T-helper 2 cell treated with Interferon-gamma antibody and Interleukin-4, amounts not matched to agents 5 μg/mL and 100 μg/mL, for 36 hours (primary cell): Measurements from ENCODE around the gene RACGAP1.

Experiments
- DNase-seq: peaks from one replicate; pipeline ENCODE4 v3.0.0; 2021; ENCODE audit warnings: low spot score
- H3K27ac Mint-ChIP-seq: one replicate; pipeline ENCODE4 v1.8.0; 2021; ENCODE audit warnings: mild to moderate bottlenecking, mixed read lengths
- H3K27me3 Mint-ChIP-seq: one replicate; pipeline ENCODE4 v1.8.0; 2021; ENCODE audit warnings: low read depth, mixed read lengths
- H3K36me3 Mint-ChIP-seq: one replicate; pipeline ENCODE4 v1.8.0; 2021; ENCODE audit warnings: low read depth, mixed read lengths
- H3K4me1 Mint-ChIP-seq: one replicate; pipeline ENCODE4 v1.8.0; 2021; ENCODE audit warnings: low read depth, mixed read lengths
- H3K4me3 Mint-ChIP-seq: one replicate; pipeline ENCODE4 v1.8.0; 2022; ENCODE audit warnings: mild to moderate bottlenecking, moderate library complexity, mixed read lengths
- H3K9me3 Mint-ChIP-seq: one replicate; pipeline ENCODE4 v1.8.0; 2021; ENCODE audit warnings: mixed read lengths

RACGAP1 gene

DNA sequence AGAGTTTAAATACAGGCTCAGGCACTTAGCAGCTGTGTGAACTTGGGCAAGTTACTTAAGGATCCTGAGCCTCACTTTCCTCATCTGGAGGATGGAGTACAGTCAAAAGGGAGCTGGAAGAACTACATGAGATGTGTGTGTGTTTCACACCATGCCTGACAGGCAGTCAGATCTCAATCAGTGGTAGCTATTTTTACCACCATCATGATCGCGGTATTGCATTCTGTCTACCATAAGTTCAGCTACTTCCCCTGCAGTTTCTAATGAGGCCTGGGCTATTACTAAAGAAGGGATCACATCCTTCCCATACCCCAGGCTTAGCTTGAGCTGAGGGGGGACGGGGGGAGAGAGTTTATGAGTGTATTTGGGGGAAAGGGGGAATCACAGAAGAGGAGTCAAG, 45.5 kb downstream of the RACGAP1 start:
- Mint-ChIP-seq H3K27me3 (no peaks in the 10 kb centered on the region), H3K9me3 (no peaks in the 10 kb centered on the region), H3K4me1 (peaks cover 2% of the 10 kb centered on the region), H3K4me3 (no peak overlapping the region), H3K27ac (no peak overlapping the region), H3K36me3 (no peaks in the 10 kb centered on the region)
- no peak for DNase-seq

- DNase-seq: no peak
- Mint-ChIP-seq H3K27ac (no peak overlapping the region), H3K4me3 (no peak overlapping the region), H3K27me3 (no peaks in the 10 kb centered on the region), H3K36me3 (no peaks in the 10 kb centered on the region), H3K9me3 (no peaks in the 10 kb centered on the region), H3K4me1 (no peaks in the 10 kb centered on the region)
These were observed 46.2 kb downstream of the RACGAP1 start for GRCh38 chr12:49979016-49979586.

GRCh38 chr12:49978125-49978524, 47.2 kb downstream of the RACGAP1 start:
- H3K4me1 Mint-ChIP-seq: no peaks in the 10 kb centered on the region
- no peaks in the 10 kb centered on the region for H3K36me3 Mint-ChIP-seq
- H3K4me3 Mint-ChIP-seq: no peak overlapping the region
- H3K9me3 Mint-ChIP-seq: no peaks in the 10 kb centered on the region
- H3K27me3 Mint-ChIP-seq: no peaks in the 10 kb centered on the region
- no peak overlapping the region for H3K27ac Mint-ChIP-seq
- DNase-seq: no peak

- DNase-seq: no peak
- no peaks in the 10 kb centered on the region for H3K36me3 Mint-ChIP-seq
- no peak overlapping the region for H3K4me3 Mint-ChIP-seq
- no peaks in the 10 kb centered on the region for H3K9me3 Mint-ChIP-seq
- no peaks in the 10 kb centered on the region for H3K27me3 Mint-ChIP-seq
- H3K4me1 Mint-ChIP-seq: no peaks in the 10 kb centered on the region
- no peak overlapping the region for H3K27ac Mint-ChIP-seq
These were observed 48.7 kb downstream of the RACGAP1 start for GRCh38 chr12:49976557-49976956.

- no peaks in the 10 kb centered on the region for H3K9me3 Mint-ChIP-seq
- DNase-seq: no peak
- H3K27ac Mint-ChIP-seq: no peak overlapping the region
- H3K4me3 Mint-ChIP-seq: no peak overlapping the region
- H3K36me3 Mint-ChIP-seq: no peaks in the 10 kb centered on the region
- no peaks in the 10 kb centered on the region for H3K4me1 Mint-ChIP-seq
- no peaks in the 10 kb centered on the region for H3K27me3 Mint-ChIP-seq
These were observed 50.0 kb downstream of the RACGAP1 start for GRCh38 chr12:49975318-49975761.

DNA sequence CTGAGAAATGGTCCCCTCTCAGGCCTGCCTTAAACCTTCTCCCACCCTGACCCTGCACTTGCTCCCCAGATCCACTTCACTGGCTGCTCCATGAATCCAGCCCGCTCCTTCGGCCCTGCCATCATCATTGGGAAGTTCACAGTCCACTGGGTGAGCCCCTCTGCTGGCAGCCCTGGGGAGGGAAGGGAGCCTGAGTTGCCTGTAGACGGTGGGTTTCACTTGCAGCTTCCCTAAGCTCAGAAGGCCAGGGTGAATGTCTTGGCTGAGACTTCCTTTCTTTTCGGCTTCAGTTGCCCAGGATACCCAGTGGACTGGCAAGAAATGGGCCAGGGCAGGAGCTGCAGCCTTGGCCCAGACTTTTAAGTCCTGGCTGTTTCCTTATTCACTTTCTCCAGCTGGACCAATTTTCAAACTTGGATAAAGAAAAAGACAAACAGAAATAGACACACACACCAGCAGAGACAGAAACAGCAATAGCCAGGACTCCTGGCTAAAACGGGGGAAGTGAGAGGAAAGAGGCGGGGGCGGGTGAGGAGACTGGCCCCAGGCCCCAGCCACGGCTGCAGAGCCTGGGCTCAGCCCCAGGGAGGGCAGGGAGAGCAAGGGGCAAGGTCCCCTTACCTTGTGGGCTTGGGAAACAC, 50.5 kb downstream of the RACGAP1 start:
- Mint-ChIP-seq H3K36me3 (no peaks in the 10 kb centered on the region), H3K4me1 (no peaks in the 10 kb centered on the region), H3K4me3 (no peak overlapping the region), H3K9me3 (no peaks in the 10 kb centered on the region), H3K27ac (no peak overlapping the region), H3K27me3 (no peaks in the 10 kb centered on the region)
- DNase-seq: no peak

- Mint-ChIP-seq H3K9me3 (no peaks in the 10 kb centered on the region), H3K27me3 (no peaks in the 10 kb centered on the region), H3K4me3 (no peak overlapping the region), H3K36me3 (no peaks in the 10 kb centered on the region), H3K4me1 (no peaks in the 10 kb centered on the region), H3K27ac (no peak overlapping the region)
- DNase-seq: no peak
These were observed 51.0 kb downstream of the RACGAP1 start for GRCh38 chr12:49974231-49974675.

- Mint-ChIP-seq H3K36me3 (no peaks in the 10 kb centered on the region), H3K27me3 (no peaks in the 10 kb centered on the region), H3K4me1 (no peaks in the 10 kb centered on the region), H3K4me3 (no peak overlapping the region), H3K9me3 (no peaks in the 10 kb centered on the region), H3K27ac (no peak overlapping the region)
- DNase-seq: no peak
These were observed 51.9 kb downstream of the RACGAP1 start for GRCh38 chr12:49973361-49973830.

GRCh38 chr12:49972641-49973360, 52.5 kb downstream of the RACGAP1 start, which contains the start of gene AQP6:
Gene AQP6, plus strand, starts transcription at chr12:49972947. Its CDS starts 227 bp downstream, at chr12:49973174.
- Mint-ChIP-seq H3K36me3 (no peaks in the 10 kb centered on the region), H3K27ac (no peak within 1 kb of the TSS), H3K4me1 (no peaks in the 10 kb centered on the region), H3K27me3 (no peaks in the 10 kb centered on the region), H3K4me3 (no peak within 1 kb of the TSS), H3K9me3 (no peaks in the 10 kb centered on the region)
- DNase-seq: no peak

GRCh38 chr12:49972129-49972528, 53.2 kb downstream of the RACGAP1 start:
- Mint-ChIP-seq H3K9me3 (no peaks in the 10 kb centered on the region), H3K4me3 (no peak overlapping the region), H3K36me3 (no peaks in the 10 kb centered on the region), H3K27me3 (no peaks in the 10 kb centered on the region), H3K27ac (no peak overlapping the region), H3K4me1 (peaks cover 2% of the 10 kb centered on the region)
- no peak for DNase-seq

DNA sequence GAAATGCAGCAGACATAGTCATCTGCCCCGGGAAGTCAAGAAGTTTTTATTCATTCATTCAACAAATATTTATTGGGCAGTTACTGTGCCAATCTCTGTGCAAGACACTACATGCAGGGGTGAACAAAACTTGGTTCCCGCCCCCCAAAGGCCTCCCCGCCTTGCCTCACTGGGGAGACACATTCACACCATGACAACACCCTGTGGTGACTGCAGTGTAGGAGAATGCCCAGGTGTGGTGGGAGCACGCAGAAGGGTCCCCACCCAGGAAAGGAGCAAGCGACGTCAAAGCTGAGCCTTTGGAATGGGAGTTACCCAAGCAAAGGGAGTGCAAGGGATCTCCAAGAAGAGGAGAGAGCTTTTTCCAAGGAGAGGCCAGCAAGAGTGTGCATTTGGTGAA, 54.2 kb downstream of the RACGAP1 start:
- peaks cover 5% of the 10 kb centered on the region for H3K4me1 Mint-ChIP-seq
- no peak overlapping the region for H3K27ac Mint-ChIP-seq
- H3K36me3 Mint-ChIP-seq: no peaks in the 10 kb centered on the region
- H3K27me3 Mint-ChIP-seq: peaks cover 4% of the 10 kb centered on the region
- no peaks in the 10 kb centered on the region for H3K9me3 Mint-ChIP-seq
- no peak overlapping the region for H3K4me3 Mint-ChIP-seq
- no peak for DNase-seq

DNA sequence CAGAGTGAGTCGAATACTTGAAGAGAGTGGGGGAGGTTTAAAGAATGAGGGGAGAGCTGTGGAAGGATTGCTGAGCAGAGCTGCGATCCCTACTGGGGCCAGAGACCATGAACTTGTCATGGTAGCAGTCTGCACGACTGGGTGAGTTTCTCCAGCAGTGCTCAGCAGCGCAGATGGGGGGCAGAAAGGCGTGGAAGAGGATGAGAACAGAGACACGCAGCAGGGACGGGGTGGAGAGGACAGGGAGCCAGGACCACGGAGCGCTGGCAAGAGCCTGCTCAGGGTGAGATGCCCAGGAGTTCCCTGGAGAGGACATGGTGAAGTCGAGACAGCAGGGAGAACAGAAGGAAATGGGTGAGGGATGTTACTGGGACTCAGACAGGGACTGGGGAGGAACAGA, 54.6 kb downstream of the RACGAP1 start:
- Mint-ChIP-seq H3K27ac (no peak overlapping the region), H3K27me3 (peaks cover 5% of the 10 kb centered on the region), H3K36me3 (no peaks in the 10 kb centered on the region), H3K9me3 (no peaks in the 10 kb centered on the region), H3K4me3 (no peak overlapping the region), H3K4me1 (peaks cover 5% of the 10 kb centered on the region)
- DNase-seq: no peak

DNA sequence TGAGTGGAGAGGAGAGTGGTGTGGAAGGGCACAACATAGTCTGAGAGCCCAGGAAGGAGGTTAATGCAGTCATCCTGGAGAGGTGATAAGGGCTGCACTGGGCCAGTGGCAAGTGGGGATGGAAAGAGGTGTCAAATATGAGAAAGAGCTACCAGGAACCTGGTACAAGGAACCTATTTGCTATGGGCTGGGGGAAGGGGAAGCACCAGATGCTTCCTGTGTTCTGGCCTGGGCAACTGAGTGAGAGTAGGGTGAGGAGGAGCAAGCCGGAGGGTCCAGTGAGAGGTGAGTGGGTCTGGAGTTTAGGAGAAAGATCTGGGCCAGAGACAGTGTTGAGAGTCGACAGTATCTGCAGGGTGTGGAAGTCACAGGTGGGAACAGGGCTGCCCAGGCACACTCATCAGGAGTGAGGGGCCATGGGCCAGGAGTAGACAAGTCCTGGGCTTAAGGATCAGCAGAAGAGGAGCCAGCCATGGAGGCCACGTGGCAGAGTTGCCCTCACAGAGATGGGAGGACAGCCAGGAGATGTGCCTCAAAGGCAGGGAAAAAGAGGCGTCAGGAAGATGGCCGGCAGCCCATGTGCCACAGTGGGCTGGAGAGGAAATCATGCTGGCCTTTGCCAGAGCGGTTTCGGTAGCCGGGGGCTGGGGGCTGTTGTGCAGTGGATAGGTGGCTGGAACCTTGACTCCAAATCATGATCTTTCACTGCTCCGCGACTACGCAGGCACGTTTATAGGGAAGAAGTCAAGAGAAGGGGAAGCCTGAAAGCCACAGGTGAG, 55.5 kb downstream of the RACGAP1 start:
- DNase-seq: no peak
- Mint-ChIP-seq H3K27me3 (peaks cover 6% of the 10 kb centered on the region), H3K27ac (no peak overlapping the region), H3K4me3 (no peak overlapping the region), H3K36me3 (no peaks in the 10 kb centered on the region), H3K9me3 (no peaks in the 10 kb centered on the region), H3K4me1 (peaks cover 5% of the 10 kb centered on the region)

GRCh38 chr12:49969027-49969426, 56.3 kb downstream of the RACGAP1 start:
- peaks cover 5% of the 10 kb centered on the region for H3K4me1 Mint-ChIP-seq
- H3K4me3 Mint-ChIP-seq: no peak overlapping the region
- no peaks in the 10 kb centered on the region for H3K36me3 Mint-ChIP-seq
- peaks cover 12% of the 10 kb centered on the region for H3K27me3 Mint-ChIP-seq
- no peaks in the 10 kb centered on the region for H3K9me3 Mint-ChIP-seq
- H3K27ac Mint-ChIP-seq: no peak overlapping the region
- no peak for DNase-seq
